Hepatocyte (in vitro differentiated cells): ENCODE measurements around the gene MYRIP. TPM values are rescaled to one million over a fixed set of nuclear protein-coding genes. Genes with fewer than 3 reads are reported as not detected.

Experiments used
- DNase-seq: peaks from one replicate; pipeline ENCODE4 v3.0.0-alpha.2; 2016; ENCODE audit warnings: low spot score
- H2AFZ ChIP-seq: fragments of 200-600 bp; sonication (generic); 2 replicates; pipeline ENCODE4 v1.6.0; 2016; ENCODE audit warnings: antibody characterized with exemption, mild to moderate bottlenecking
- H3K27ac ChIP-seq: fragments of 200-600 bp; sonication (generic); 2 replicates; pipeline ENCODE4 v1.5.1; 2016; ENCODE audit warnings: mild to moderate bottlenecking
- H3K27me3 ChIP-seq: fragments of 200-600 bp; sonication (generic); 2 replicates; pipeline ENCODE4 v1.6.1; 2016
- H3K36me3 ChIP-seq: fragments of 200-600 bp; sonication (generic); replicated peaks from 2 replicates; pipeline ENCODE4 v1.5.1; 2016; ENCODE audit warnings: low read depth; ENCODE audit not compliant: insufficient read depth
- H3K4me1 ChIP-seq: fragments of 200-600 bp; sonication (generic); 2 replicates; pipeline ENCODE4 v1.5.1; 2016; ENCODE audit warnings: mild to moderate bottlenecking, moderate library complexity; ENCODE audit not compliant: insufficient read depth
- H3K4me2 ChIP-seq: fragments of 200-600 bp; sonication (generic); 2 replicates; pipeline ENCODE4 v1.6.0; 2016
- H3K4me3 ChIP-seq: fragments of 200-600 bp; sonication (generic); 2 replicates; pipeline ENCODE4 v1.5.1; 2016; ENCODE audit warnings: mild to moderate bottlenecking
- H3K79me2 ChIP-seq: fragments of 200-600 bp; sonication (generic); 2 replicates; pipeline ENCODE4 v1.6.0; 2017; ENCODE audit warnings: mild to moderate bottlenecking
- H3K9me2 ChIP-seq: fragments of 200-600 bp; sonication (generic); replicated peaks from 2 replicates; pipeline ENCODE4 v1.6.0; 2017; ENCODE audit warnings: mild to moderate bottlenecking; ENCODE audit not compliant: insufficient read depth
- H3K9me3 ChIP-seq: fragments of 200-600 bp; sonication (generic); 2 replicates; pipeline ENCODE4 v1.5.1; 2016; ENCODE audit warnings: low read depth, mild to moderate bottlenecking
- H4K20me1 ChIP-seq: fragments of 200-600 bp; sonication (generic); 2 replicates; pipeline ENCODE4 v1.6.0; 2016; ENCODE audit warnings: mild to moderate bottlenecking; ENCODE audit not compliant: insufficient read depth, poor library complexity, severe bottlenecking
- EZH2 ChIP-seq: fragments of 200-600 bp; sonication (generic); IDR thresholded peaks from 2 replicates; pipeline ENCODE4 v1.6.1; 2016; ENCODE audit warnings: antibody characterized with exemption, mild to moderate bottlenecking, borderline replicate concordance
- EZH2phosphoT487 ChIP-seq: fragments of 200-600 bp; sonication (generic); IDR thresholded peaks from one replicate; pipeline ENCODE4 v1.6.1; 2018; ENCODE audit warnings: antibody characterized with exemption, mild to moderate bottlenecking, low read depth, moderate library complexity; ENCODE audit not compliant: unreplicated experiment, severe bottlenecking
- WGBS: methylation state at CpG from one replicate; pipeline ENCODE4 v1.1.6; 2016; ENCODE audit warnings: low lambda C conversion rate; ENCODE audit errors: missing lambda C conversion rate; 5-methylcytosine and 5-hydroxymethylcytosine counted together
- polyA plus RNA-seq: library from polyadenylated mRNA; unstranded; fragments of >200 nt; fragmentation: Nextera tagmentation; extraction: Ambion mirVana; gene quantifications from 2 replicates; pipeline ENCODE4 v1.2.1, GENCODE V29; 2016
- total RNA-seq: library from RNA; depleted of rRNA; stranded (reverse); fragments of >200 nt; gene quantifications from 2 replicates; pipeline ENCODE4 v1.2.3, GENCODE V29; 2014
- TF ChIP-seq, protein P1 (sequence below): fragments of 200-600 bp; sonication (generic); IDR thresholded peaks from 2 replicates; pipeline ENCODE4 v1.5.1; 2016; ENCODE audit warnings: antibody characterized with exemption, mild to moderate bottlenecking; ENCODE audit not compliant: poor library complexity

MYRIP gene
- total and polyA plus RNA-seq, 2 experiments from 2014 or later = 0.57 TPM; not detected in 1

DNA sequence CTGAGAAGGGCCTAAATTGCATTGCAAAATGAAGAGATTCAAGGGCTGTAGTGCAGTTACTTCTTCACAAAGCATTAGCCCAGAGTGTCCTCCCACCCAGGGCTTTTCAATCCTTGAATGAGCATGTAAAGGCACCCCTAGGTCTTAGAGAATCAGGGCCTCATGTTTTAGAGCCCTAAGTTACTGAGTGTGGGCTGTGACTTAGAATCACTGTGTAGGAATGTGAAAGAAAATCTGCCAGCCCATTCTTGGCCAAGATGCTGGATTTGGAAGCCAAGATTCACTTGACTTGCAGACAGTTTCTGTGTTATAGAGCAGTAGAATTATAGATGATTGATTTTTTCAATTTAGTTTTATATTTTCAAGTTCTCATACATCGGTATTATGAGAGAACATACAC lies 153.2 kb downstream of the MYRIP start:
- Histone ChIP-seq H3K79me2 (no peaks in the 10 kb centered on the region), H3K9me3 (no peaks in the 10 kb centered on the region), H4K20me1 (no peaks in the 10 kb centered on the region), H3K9me2 (no peaks in the 10 kb centered on the region), H3K27me3 (no peaks in the 10 kb centered on the region), H3K4me2 (no peak overlapping the region), H3K4me3 (no peak overlapping the region), H3K4me1 (no peaks in the 10 kb centered on the region), H3K27ac (no peak overlapping the region), H3K36me3 (no peaks in the 10 kb centered on the region), H2AFZ (no peak overlapping the region)
- no peak for TF ChIP-seq EZH2phosphoT487
- no peak for DNase-seq
- 96% methylated on average over 1 of the region's 1 CpG for WGBS

DNA sequence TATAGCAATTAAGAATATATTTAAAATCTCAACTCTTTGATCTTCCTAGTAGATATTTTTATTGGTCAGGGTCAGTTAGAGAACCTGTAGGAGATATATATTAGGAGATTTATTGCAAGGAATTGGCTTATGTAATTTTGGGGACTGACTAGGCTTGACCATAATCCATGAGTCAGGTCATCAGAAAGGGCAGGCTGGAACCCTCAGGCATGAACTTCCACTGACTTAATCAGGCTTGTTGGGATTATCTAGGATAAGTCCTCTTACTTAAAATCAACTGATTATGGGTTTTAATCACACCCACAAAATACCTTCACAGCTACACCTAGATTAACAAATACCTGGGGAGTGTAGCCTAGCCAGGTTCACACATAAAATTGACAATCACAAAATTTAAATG lies 156.1 kb downstream of the MYRIP start:
- no peaks in the 10 kb centered on the region for H3K79me2 ChIP-seq
- TF ChIP-seq EZH2 = no peak
- TF ChIP-seq, protein P1, sequence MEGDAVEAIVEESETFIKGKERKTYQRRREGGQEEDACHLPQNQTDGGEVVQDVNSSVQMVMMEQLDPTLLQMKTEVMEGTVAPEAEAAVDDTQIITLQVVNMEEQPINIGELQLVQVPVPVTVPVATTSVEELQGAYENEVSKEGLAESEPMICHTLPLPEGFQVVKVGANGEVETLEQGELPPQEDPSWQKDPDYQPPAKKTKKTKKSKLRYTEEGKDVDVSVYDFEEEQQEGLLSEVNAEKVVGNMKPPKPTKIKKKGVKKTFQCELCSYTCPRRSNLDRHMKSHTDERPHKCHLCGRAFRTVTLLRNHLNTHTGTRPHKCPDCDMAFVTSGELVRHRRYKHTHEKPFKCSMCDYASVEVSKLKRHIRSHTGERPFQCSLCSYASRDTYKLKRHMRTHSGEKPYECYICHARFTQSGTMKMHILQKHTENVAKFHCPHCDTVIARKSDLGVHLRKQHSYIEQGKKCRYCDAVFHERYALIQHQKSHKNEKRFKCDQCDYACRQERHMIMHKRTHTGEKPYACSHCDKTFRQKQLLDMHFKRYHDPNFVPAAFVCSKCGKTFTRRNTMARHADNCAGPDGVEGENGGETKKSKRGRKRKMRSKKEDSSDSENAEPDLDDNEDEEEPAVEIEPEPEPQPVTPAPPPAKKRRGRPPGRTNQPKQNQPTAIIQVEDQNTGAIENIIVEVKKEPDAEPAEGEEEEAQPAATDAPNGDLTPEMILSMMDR = no peak
- TF ChIP-seq EZH2phosphoT487 = no peak
- no peaks in the 10 kb centered on the region for H4K20me1 ChIP-seq
- no peak overlapping the region for H2AFZ ChIP-seq
- DNase-seq = no peak
- no peak overlapping the region for H3K4me3 ChIP-seq
- no peaks in the 10 kb centered on the region for H3K4me1 ChIP-seq
- H3K4me2 ChIP-seq = no peak overlapping the region
- H3K9me3 ChIP-seq = no peaks in the 10 kb centered on the region
- H3K27me3 ChIP-seq = no peaks in the 10 kb centered on the region
- no peaks in the 10 kb centered on the region for H3K9me2 ChIP-seq
- H3K36me3 ChIP-seq = no peaks in the 10 kb centered on the region
- H3K27ac ChIP-seq = no peak overlapping the region

DNA sequence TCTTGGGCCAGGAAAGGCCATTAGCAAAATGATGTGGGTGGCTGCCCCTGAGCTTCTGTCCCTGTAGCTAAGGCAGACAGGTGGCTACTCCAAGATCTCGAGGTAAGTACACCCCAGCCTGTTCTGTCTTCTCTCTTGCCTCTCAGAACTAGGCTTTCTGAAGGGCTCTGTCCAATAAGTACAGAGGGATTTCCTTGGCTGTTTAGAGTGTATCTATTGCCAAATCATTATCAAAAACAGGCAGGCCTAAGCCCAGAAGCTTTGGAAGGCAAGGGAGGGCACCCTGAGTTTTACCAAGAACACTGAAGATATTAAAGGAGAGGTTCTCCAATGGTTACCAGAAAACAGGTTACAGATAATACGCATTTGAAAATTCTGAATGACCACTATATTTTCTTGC lies 156.6 kb downstream of the MYRIP start:
- no peak overlapping the region for H3K27ac ChIP-seq
- no peak for DNase-seq
- no peaks in the 10 kb centered on the region for H3K79me2 ChIP-seq
- TF ChIP-seq, protein P1 = no peak
- TF ChIP-seq EZH2 (no peak), EZH2phosphoT487 (no peak)
- WGBS = 77% methylated on average over 2 of the region's 2 CpGs
- H3K9me2 ChIP-seq = no peaks in the 10 kb centered on the region
- no peak overlapping the region for H3K4me2 ChIP-seq
- no peak overlapping the region for H3K4me3 ChIP-seq
- H3K27me3 ChIP-seq = no peaks in the 10 kb centered on the region
- no peaks in the 10 kb centered on the region for H3K4me1 ChIP-seq
- H4K20me1 ChIP-seq = no peaks in the 10 kb centered on the region
- no peaks in the 10 kb centered on the region for H3K9me3 ChIP-seq
- H2AFZ ChIP-seq = no peak overlapping the region
- H3K36me3 ChIP-seq = no peaks in the 10 kb centered on the region

DNA sequence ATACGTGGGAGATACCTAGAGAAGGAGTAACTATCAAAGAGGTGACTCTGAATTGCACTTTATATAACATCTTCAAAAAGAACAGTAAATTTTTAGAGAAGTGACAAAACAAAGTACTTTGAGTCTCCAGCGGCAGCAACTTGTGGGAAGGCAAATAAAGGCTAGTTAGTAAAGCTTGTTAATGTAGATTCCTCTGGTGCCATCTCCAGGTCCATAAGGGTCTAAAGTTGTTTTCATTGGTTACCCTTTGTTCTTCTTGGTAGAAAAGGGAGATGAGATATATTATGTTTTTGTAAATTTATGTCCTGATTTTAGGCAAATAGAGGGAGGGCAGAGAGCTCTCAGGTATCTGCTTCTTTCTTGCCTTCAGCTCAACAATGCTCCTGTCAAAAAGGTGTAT lies 161.6 kb downstream of the MYRIP start:
- Histone ChIP-seq H3K79me2 (no peaks in the 10 kb centered on the region), H3K9me2 (no peaks in the 10 kb centered on the region), H3K27ac (no peak overlapping the region), H2AFZ (no peak overlapping the region), H3K4me3 (no peak overlapping the region), H3K36me3 (no peaks in the 10 kb centered on the region), H3K4me1 (no peaks in the 10 kb centered on the region), H3K4me2 (no peak overlapping the region), H4K20me1 (no peaks in the 10 kb centered on the region), H3K27me3 (no peaks in the 10 kb centered on the region), H3K9me3 (no peaks in the 10 kb centered on the region)
- TF ChIP-seq EZH2 (no peak), EZH2phosphoT487 (no peak)
- TF ChIP-seq, protein P1 = no peak
- no peak for DNase-seq
- WGBS = 53% methylated on average over 2 of the region's 2 CpGs
